HG03280 (cell line): ENCODE data around the gene SLC7A8.

Source experiments
- ATAC-seq: cut with Tn5 transposase; IDR thresholded peaks from one replicate; pipeline ENCODE4 v1.9.1; 2021; ENCODE audit warnings: mild to moderate bottlenecking, moderate library complexity; ENCODE audit not compliant: unreplicated experiment

SLC7A8 gene

GRCh38 chr14:23097786-23098185 lies 85.7 kb downstream of the SLC7A8 start:
- no peak for ATAC-seq

- ATAC-seq = peak; percentile 91
Measured at GRCh38 chr14:23095196-23096108, 88.0 kb downstream of the SLC7A8 start, which contains the start of gene C14orf119. TSS of gene C14orf119 (plus strand) at chr14:23095505. CDS start at chr14:23097659, 2,154 bp downstream.

- ATAC-seq = peak; percentile 37
Measured at GRCh38 chr14:23094666-23095195, 88.7 kb downstream of the SLC7A8 start, which contains the start of gene ACIN1. TSS of gene ACIN1 (minus strand) at chr14:23095136. CDS start at chr14:23095112, 24 bp downstream.

- ATAC-seq = no peak
Measured at GRCh38 chr14:23093991-23094665, 89.3 kb downstream of the SLC7A8 start.

- no peak for ATAC-seq
Measured at GRCh38 chr14:23093526-23093925, 89.9 kb downstream of the SLC7A8 start.

GRCh38 chr14:23093104-23093503 lies 90.4 kb downstream of the SLC7A8 start:
- ATAC-seq = no peak

- ATAC-seq = no peak
Measured at GRCh38 chr14:23091294-23092225, 91.9 kb downstream of the SLC7A8 start.

- no peak for ATAC-seq
Measured at GRCh38 chr14:23090254-23090636, 93.2 kb downstream of the SLC7A8 start.

- no peak for ATAC-seq
Measured at GRCh38 chr14:23089498-23090253, 93.8 kb downstream of the SLC7A8 start.

GRCh38 chr14:23086565-23086964 lies 96.9 kb downstream of the SLC7A8 start:
- ATAC-seq = no peak

- no peak for ATAC-seq
Measured at GRCh38 chr14:23085458-23085857, 98.0 kb downstream of the SLC7A8 start.

- no peak for ATAC-seq
Measured at GRCh38 chr14:23080474-23080873, 103.0 kb downstream of the SLC7A8 start.

GRCh38 chr14:23079716-23080115 lies 103.7 kb downstream of the SLC7A8 start:
- ATAC-seq = no peak

- no peak for ATAC-seq
Measured at GRCh38 chr14:23078692-23079116, 104.8 kb downstream of the SLC7A8 start.

- no peak for ATAC-seq
Measured at GRCh38 chr14:23077962-23078361, 105.5 kb downstream of the SLC7A8 start.

- no peak for ATAC-seq
Measured at GRCh38 chr14:23076785-23077408, 106.6 kb downstream of the SLC7A8 start.
